NCI-H1436 (cell line): ENCODE data around the gene EGLN1.
"Not testable (repeated sequence)": the region's sequence is repeated elsewhere in the genome, so short reads cannot be mapped to it uniquely, and the experiment has no call there.

Experiments used
- DNase-seq: peaks from one replicate; lab custom pipeline; 2025; lab: John Stamatoyannopoulos, UW

The EGLN1 gene

DNA sequence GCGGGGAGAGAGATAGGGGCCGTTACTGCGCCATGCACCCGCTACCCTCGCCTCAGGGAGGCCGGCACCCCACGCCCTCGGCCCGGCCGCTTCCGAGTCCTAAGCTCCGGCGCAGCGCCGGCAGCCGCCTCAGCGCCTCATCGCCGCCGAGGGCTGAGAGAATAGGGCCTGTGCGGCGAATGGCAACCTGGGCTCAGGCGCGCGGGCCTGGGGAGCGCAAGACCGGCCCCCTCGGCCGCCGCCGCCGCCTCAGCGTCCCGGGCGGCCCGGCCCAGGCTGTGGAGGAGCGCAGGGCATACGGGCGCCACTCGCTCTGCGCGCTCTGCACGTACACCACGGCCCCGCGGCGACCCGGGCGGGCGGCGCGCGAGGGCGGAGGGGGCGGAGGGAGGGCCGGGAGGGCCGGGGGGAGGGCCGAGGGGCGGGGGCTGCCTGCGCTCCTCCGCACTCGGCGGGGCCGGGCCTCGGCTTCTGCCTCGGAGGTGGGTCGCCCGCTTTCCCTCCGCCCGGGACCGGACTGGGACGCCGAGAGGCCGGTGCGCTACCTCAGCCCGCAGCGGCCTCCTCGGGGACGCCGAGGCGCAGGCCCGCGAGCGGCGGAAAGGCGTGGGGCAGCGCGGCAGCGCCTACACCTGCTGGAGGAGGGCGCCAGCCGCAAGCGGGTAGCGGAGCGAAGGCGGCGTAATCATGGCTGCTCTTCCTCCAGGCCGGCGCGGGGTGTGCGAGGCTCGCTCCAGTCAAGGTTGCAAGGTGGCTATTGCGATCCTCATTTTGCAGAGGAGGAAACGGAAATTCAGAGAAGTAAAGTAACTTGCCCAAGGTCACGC lies at the start of gene EGLN1:
Gene EGLN1 (minus strand): TSS at position 317 of the 827 bp plus-strand sequence. CDS start 399 bp downstream, outside the sequence.
- peak; percentile 80 for DNase-seq

GRCh38 chr1:231471500-231471899 lies 49.4 kb upstream of the EGLN1 start:
- DNase-seq, result not testable (repeated sequence)

DNA sequence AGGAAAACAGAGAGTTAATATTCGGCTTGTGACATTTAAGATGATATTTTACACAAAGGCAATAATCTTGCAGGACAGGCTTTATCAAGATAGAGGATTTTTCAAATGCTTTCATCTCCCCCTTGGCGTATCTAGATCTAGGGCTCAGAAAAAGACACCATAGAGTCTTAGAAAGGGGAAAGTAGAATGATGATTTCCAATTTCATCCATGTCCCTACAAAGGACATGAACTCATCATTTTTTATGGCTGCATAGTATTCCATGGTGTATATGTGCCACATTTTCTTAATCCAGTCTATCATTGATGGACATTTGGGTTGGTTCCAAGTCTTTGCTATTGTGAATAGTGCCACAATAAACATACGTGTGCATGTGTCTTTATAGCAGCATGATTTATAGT lies 48.9 kb upstream of the EGLN1 start:
- DNase-seq, result not testable (repeated sequence)

- DNase-seq, result no peak
These were observed 45.9 kb upstream of the EGLN1 start for GRCh38 chr1:231467986-231468385.

GRCh38 chr1:231465051-231465450 lies 43.0 kb upstream of the EGLN1 start:
- DNase-seq, result no peak

DNA sequence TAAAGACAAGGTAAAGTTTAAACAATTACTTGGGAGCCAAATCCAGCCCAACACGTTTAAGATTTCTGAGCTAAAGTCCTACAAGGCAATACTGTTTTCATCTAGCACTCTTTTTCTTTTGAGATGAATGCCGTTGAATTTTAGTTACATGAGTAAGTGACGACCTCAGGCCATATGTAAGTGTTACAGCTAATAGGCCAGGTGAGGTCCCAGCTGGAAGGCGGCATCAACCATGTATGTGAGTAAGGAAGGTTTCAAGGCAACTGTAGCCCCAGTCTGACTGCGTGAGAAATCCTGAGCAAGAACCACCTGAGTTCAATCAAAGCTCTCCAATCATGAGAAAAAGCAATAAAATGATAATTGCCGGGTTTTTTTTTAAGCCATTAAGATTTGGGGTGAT lies 41.5 kb upstream of the EGLN1 start:
- no peak for DNase-seq

- no peak for DNase-seq
These were observed 38.5 kb upstream of the EGLN1 start for GRCh38 chr1:231460614-231461013.

DNA sequence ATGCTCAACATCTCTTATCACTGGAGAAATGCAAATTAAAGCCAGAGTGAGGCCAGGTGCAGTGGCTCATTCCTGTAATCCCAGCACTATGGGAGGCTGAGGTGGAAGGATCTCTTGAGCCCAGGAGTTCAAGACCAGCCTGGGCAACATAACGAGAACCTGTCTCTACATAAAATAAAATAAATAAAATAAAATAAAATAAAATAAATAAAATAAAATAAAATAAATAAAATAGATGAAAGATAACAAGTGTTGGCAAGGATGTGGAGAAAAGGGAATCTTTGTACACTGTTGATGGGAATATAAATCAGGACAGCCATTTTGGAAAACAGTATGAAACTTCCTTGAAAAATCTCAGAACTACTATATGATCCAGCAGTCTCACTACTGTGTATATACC lies 37.4 kb upstream of the EGLN1 start:
- not testable (repeated sequence) for DNase-seq

GRCh38 chr1:231457956-231458355 lies 35.9 kb upstream of the EGLN1 start:
- DNase-seq, result not testable (repeated sequence)

DNA sequence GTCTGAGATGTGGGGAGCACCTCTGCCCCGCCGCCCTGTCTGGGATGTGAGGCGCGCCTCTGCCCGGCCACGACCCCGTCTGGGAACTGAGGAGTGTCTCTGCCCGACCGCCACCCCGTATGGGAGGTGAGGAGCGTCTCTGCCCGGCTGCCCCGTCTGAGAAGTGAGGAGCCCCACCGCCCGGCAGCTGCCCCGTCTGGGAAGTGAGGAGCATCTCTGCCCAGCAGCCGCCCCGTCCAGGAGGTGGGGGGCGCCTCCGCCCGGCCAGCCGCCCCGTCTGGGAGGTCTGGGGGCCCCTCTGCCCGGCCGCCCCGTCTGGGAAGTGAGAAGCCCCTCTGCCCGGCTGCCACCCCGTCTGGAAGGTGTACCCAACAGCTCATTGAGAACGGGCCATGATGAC lies 32.0 kb upstream of the EGLN1 start:
- DNase-seq, result not testable (repeated sequence)

DNA sequence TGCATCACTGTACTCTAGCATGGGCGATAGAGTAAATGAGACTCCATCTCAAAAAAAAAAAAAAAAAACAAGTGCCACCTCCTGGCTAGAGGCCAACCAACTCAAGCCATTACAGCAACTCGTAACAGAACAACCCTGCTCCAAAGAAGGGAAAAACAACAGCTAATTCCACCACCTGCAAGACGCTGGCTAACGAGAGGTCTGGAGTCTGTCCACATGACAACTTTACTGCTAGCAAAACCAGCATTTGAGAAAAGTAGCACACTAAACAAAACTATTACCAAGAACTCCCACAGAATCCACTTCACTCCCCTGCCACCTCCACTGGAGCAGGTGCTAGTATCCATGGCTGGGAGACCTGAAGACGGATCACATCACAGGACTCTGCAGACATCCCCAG lies 24.1 kb upstream of the EGLN1 start:
- no peak for DNase-seq

GRCh38 chr1:231444059-231444458 lies 22.0 kb upstream of the EGLN1 start:
- no peak for DNase-seq

DNA sequence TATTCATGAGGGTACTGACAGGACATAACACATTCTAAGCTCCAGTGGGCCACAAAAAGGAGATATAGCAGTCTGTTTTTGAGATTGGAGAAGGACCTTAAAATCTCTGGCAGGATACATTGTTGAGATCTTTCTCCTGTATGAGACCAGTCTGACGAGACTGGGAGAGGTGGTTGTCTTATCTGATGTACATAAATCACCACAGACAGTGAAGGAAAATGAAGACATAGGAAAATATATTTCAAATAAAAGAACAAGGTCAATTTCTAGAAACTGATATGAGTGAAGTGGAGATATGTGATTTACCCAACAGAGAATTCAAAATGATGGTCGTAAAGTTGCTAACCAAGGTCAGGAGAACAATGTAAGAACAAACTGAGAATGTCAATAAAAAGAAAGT lies 21.3 kb upstream of the EGLN1 start:
- no peak for DNase-seq

DNA sequence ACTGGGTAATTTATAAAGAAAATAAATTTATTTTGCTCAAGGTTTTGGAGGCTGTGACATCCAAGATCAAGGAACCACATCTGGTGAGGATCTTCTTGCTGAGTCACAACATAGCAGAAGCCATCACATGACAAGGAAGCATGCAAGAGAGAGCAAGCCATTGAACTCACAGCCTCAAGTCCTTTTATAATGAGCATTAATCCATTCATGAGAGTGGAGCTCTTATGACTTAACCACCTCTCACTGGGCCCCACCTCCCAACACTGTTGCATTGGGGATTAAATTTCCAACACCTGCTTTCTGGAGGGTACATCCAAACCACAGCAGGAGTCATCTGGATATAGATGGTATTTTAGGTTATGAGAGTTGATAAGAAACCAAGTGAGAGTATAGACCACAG lies 20.6 kb upstream of the EGLN1 start:
- no peak for DNase-seq

GRCh38 chr1:231432996-231433395 lies 10.9 kb upstream of the EGLN1 start:
- DNase-seq, result no peak

- DNase-seq, result no peak
These were observed 9.8 kb upstream of the EGLN1 start for GRCh38 chr1:231431665-231432415.

DNA sequence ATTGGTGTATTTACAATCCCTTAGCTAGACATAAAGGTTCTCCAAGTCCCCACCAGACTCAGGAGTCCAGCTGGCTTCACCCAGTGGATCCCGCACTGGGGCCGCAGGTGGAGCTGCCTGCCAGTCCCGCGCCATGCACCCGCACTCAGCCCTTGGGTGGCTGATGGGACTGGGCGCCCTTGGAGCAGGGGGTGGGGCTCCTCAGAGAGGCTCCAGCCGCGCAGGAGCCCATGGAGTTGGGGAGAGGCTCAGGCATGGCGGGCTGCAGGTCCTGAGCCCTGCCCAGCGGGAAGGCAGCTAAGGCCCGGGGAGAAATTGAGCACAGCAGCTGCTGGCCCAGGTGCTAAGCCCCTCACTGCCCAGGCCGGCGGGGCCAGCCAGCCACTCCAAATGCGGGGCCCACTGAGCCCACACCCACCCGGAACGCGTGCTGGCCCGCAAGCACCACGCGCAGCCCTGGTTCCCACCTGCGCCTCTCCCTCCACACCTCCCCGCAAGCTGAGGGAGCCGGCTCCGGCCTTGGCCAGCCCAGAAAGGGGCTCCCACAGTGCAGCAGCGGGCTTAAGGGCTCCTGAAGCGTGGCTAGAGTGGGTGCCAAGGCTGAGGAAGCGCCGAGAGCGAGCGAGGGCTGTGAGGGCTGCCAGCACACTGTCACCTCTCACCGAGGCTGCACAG lies 8.7 kb upstream of the EGLN1 start:
- not testable (repeated sequence) for DNase-seq

- DNase-seq, result no peak
These were observed 6.3 kb upstream of the EGLN1 start for GRCh38 chr1:231428377-231428776.

DNA sequence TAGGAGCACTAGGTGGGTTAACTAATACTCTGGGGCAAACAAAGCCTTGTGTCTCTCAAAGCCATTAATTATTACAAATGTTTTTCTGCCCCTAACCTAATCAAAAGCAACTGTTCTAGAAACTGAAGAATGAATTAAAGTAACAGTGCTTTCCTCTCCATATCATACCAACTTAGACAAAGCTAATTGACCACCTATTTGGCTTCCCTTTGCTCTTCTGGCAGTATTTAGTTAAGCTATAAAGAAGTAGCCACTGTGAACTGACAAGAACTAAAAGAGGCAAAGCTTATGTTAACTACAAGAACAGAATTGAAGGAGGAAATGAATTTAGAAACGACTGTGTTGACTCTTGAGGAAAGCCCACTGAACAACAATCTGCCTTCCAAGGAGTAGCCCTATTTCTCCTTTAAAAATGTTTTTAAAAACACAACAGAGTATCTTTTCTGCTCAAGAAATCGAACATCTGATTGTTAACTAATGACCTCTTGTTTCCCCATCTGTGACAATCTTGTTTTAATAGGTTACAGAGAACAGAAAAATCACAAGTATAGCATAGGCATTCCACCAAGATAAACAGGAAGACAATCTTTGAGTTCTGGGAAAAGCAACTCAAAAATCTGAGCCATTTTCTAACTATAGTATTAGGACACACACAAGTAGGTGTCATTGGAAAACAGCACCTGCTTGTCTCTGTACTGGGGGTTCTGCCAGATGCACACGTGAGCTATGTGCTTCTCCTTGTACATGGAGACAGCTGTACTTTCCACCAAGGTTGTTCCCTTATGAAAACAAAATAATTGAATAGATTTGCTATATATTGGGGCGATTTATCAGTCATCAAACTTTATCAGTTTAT lies 3.1 kb upstream of the EGLN1 start:
- DNase-seq, result no peak

GRCh38 chr1:231423648-231424047 lies 1.6 kb upstream of the EGLN1 start:
- DNase-seq, result peak; percentile 23

DNA sequence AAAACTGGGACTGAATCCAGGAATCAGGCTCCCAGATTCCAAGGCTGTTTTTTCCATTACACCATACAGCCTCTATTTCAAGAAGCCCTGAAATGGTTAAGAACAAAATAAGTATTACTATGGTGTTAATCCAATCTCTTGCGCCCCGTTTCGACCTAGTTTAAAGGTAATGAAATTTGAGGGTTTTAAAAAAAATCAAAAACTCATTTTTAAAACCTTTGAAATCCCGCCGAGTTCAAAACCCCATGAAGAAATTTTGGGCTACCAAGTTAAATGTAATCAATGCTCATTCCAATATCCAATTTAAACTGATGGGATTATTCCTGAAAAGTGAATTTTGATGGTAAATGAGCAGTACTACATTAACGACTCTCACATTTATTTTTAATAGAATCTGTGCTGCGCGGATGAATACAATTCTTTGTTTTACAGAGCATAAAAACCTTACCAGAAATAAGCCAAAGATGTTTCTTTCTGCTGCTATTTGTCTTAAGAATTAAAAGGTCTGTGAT lies 767 bp upstream of the EGLN1 start:
- DNase-seq, result no peak
